Retinal pigment epithelial cell (primary cell): ENCODE measurements around the gene TMEM185B.
A peak's percentile ranks its signal among the peaks of the same experiment; 100 is the strongest.

Source experiments
- DNase-seq: peaks from one replicate; pipeline ENCODE4 v3.0.0-alpha.2; 2010; ENCODE audit warnings: low read depth
- H3K4me3 ChIP-seq: 2 replicates; pipeline ENCODE4 v1.5.1; 2011; ENCODE audit warnings: mild to moderate bottlenecking, low read length, control low read depth, moderate library complexity
- CTCF ChIP-seq: conservative IDR thresholded peaks from 2 replicates; pipeline ENCODE4 v1.5.1; 2011; ENCODE audit warnings: low read depth, low read length, control low read depth, inconsistent platforms

The TMEM185B gene

GRCh38 chr2:120226316-120226715 is 3.1 kb upstream of the TMEM185B start:
- no peak for TF ChIP-seq CTCF
- H3K4me3 ChIP-seq = no peak overlapping the region
- no peak for DNase-seq

GRCh38 chr2:120225549-120226065 is 2.4 kb upstream of the TMEM185B start:
- H3K4me3 ChIP-seq = no peak overlapping the region
- no peak for DNase-seq
- TF ChIP-seq CTCF = no peak

GRCh38 chr2:120224735-120225548 is 1.7 kb upstream of the TMEM185B start:
- TF ChIP-seq CTCF = no peak
- no peak overlapping the region for H3K4me3 ChIP-seq
- DNase-seq = no peak

- no peak for TF ChIP-seq CTCF
- no peak for DNase-seq
- H3K4me3 ChIP-seq = no peak overlapping the region
These were observed 1.1 kb upstream of the TMEM185B start for GRCh38 chr2:120224256-120224655.

GRCh38 chr2:120222186-120223033 is 790 bp downstream of the TMEM185B start:
- no peak for TF ChIP-seq CTCF

GRCh38 chr2:120221616-120222015 is 1.6 kb downstream of the TMEM185B start:
- no peak for TF ChIP-seq CTCF
- H3K4me3 ChIP-seq = no peak overlapping the region
- DNase-seq = no peak

More at GRCh38 chr2:120222186-120223033, 790 bp downstream of the TMEM185B start:
- H3K4me3 ChIP-seq = peak overlapping the region; percentile 56
- DNase-seq = no peak
